Measurements from ENCODE around the gene CDCA5.
A peak's percentile ranks its signal among the peaks of the same experiment; 100 is the strongest.

The CDCA5 gene

GRCh38 chr11:65131895-65132237 is 48.0 kb upstream of the CDCA5 start:
- Histone ChIP-seq H3K79me2 (ENCODE audit: insufficient read depth, low read length) (peaks cover 8% of the 10 kb centered on the region; the same call in 1 of the 2 replicates), H3K36me3 (ENCODE audit: insufficient read depth, low read length) (peaks cover 68% of the 10 kb centered on the region), H3K9ac (ENCODE audit: low read length) (peak overlapping the region; percentile 76), H3K4me1 (ENCODE audit: insufficient read depth, low read length, severe bottlenecking) (peaks cover 50% of the 10 kb centered on the region), H2AFZ (ENCODE audit: low read length) (no peak overlapping the region), H4K20me1 (ENCODE audit: insufficient read depth, low read length) (no peaks in the 10 kb centered on the region), H3K9me2 (ENCODE audit: low read depth, low read length) (no peaks in the 10 kb centered on the region), H3K27ac (ENCODE audit: low read depth, low read length, poor library complexity, severe bottlenecking) (peak overlapping the region; percentile 99), H3K4me2 (ENCODE audit: low read length) (peak overlapping the region; percentile 93), H3K27me3 (ENCODE audit: insufficient read depth, low read length) (no peaks in the 10 kb centered on the region), H3K9me3 (ENCODE audit: low read length) (no peaks in the 10 kb centered on the region), H3K4me3 (ENCODE audit: low read depth, low read length, poor library complexity, severe bottlenecking) (peak overlapping the region; percentile 95), H3F3A (ENCODE audit: insufficient read depth, low read length) (0 out of 2 replicates have a peak, but pooled peaks cover 11% of the 10 kb centered on the region)
- TF ChIP-seq EZH2 (IDR thresholded peaks at IDR 0.05; ENCODE audit: borderline replicate concordance, low read length) = no peak
- no peak for TF ChIP-seq CTCF (IDR thresholded peaks at IDR 0.05; ENCODE audit: low read length)

- Histone ChIP-seq H4K20me1 (ENCODE audit: insufficient read depth, low read length) (no peaks in the 10 kb centered on the region), H3K36me3 (ENCODE audit: insufficient read depth, low read length) (peaks cover 73% of the 10 kb centered on the region), H3K4me2 (ENCODE audit: low read length) (peak overlapping the region; percentile 93), H3K27ac (ENCODE audit: low read depth, low read length, poor library complexity, severe bottlenecking) (peak overlapping the region; percentile 99), H2AFZ (ENCODE audit: low read length) (no peak overlapping the region), H3K9me3 (ENCODE audit: low read length) (no peaks in the 10 kb centered on the region), H3K4me3 (ENCODE audit: low read depth, low read length, poor library complexity, severe bottlenecking) (peak overlapping the region; percentile 95), H3K4me1 (ENCODE audit: insufficient read depth, low read length, severe bottlenecking) (peaks cover 48% of the 10 kb centered on the region), H3K79me2 (ENCODE audit: insufficient read depth, low read length) (peaks cover 8% of the 10 kb centered on the region; the same call in 1 of the 2 replicates), H3F3A (ENCODE audit: insufficient read depth, low read length) (peaks cover 14% of the 10 kb centered on the region; the same call in 1 of the 2 replicates), H3K9me2 (ENCODE audit: low read depth, low read length) (no peaks in the 10 kb centered on the region), H3K27me3 (ENCODE audit: insufficient read depth, low read length) (no peaks in the 10 kb centered on the region), H3K9ac (ENCODE audit: low read length) (peak overlapping the region; percentile 76)
- TF ChIP-seq EZH2 (IDR thresholded peaks at IDR 0.05; ENCODE audit: borderline replicate concordance, low read length) = no peak
- TF ChIP-seq CTCF (IDR thresholded peaks at IDR 0.05; ENCODE audit: low read length) = no peak
These were observed 47.6 kb upstream of the CDCA5 start for GRCh38 chr11:65131417-65131776.

DNA sequence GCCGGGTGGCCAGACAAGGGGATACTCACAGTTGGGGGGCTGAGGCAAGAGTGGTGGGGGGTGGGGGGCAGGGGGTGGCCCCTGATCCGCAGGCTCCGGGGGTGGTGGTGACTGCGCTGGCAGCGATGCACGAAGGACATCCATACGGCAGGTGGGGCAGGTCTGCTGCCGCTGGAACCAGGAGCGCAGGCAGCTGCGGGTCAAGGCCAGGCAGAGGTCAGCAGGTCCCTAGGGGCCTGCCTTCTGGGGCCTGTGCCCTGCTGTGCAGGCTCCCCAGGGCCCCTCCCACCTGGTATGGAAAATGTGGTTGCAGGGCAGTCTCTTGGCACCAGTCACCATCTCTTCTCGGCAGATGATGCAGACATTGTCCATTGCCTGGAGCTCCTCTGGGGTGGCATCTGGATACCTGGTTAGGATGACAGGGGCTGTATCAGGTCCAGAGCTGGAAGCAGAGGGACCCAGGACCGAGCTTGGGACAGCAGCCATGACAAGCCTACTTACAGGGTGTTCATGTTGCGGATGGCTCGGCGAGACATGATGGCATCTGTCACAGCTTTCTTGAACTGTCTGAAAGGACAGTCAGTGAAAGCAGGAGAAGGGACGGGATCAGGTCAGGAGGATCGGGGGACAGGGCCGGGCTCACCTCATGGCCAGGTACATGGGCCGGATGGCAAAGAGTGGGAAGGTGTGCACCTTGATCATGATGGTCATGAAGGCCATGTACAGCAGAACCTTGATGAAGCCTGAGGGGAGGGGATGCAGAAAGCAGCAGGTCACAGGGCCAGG is 47.0 kb upstream of the CDCA5 start:
- Histone ChIP-seq H3K9ac (ENCODE audit: low read length) (peak overlapping the region; percentile 76), H3K9me3 (ENCODE audit: low read length) (no peaks in the 10 kb centered on the region), H3K4me3 (ENCODE audit: low read depth, low read length, poor library complexity, severe bottlenecking) (peak overlapping the region; percentile 95), H3K36me3 (ENCODE audit: insufficient read depth, low read length) (peaks cover 79% of the 10 kb centered on the region), H3K9me2 (ENCODE audit: low read depth, low read length) (no peaks in the 10 kb centered on the region), H3K27ac (ENCODE audit: low read depth, low read length, poor library complexity, severe bottlenecking) (peak overlapping the region; percentile 99), H3K4me2 (ENCODE audit: low read length) (peak overlapping the region; percentile 93), H3K4me1 (ENCODE audit: insufficient read depth, low read length, severe bottlenecking) (peaks cover 42% of the 10 kb centered on the region), H3K27me3 (ENCODE audit: insufficient read depth, low read length) (no peaks in the 10 kb centered on the region), H4K20me1 (ENCODE audit: insufficient read depth, low read length) (no peaks in the 10 kb centered on the region), H3F3A (ENCODE audit: insufficient read depth, low read length) (peaks cover 16% of the 10 kb centered on the region; the same call in 1 of the 2 replicates), H3K79me2 (ENCODE audit: insufficient read depth, low read length) (peaks cover 8% of the 10 kb centered on the region; the same call in 1 of the 2 replicates), H2AFZ (ENCODE audit: low read length) (no peak overlapping the region)
- TF ChIP-seq CTCF (IDR thresholded peaks at IDR 0.05; ENCODE audit: low read length) (no peak), EZH2 (IDR thresholded peaks at IDR 0.05; ENCODE audit: borderline replicate concordance, low read length) (no peak)

Data from OCI-LY1 (cell line).